Liver (tissue), 3 donors: ENCODE results near the gene AFAP1.

Experiments used
- ATF3 ChIP-seq: IDR thresholded peaks from 2 replicates; pipeline ENCODE4 v1.6.1; 2016; ENCODE audit warnings: antibody characterized with exemption
- CTCF ChIP-seq: fragments of 150-350 bp; IDR thresholded peaks from 2 replicates; pipeline ENCODE4 v1.5.1; 2017; ENCODE audit warnings: improper control_type of control experiment, low read depth, low read length; ENCODE audit not compliant: missing input control
- EGR1 ChIP-seq, 2 donors: IDR thresholded peaks; 2 replicates each; pipeline ENCODE4 v1.6.1; 2016 to 2018; ENCODE audit warnings: antibody characterized with exemption in 2 of 2, low read depth in 2 of 2
- GABPA ChIP-seq, 2 donors: IDR thresholded peaks in 1 of 2; conservative IDR thresholded peaks in 1 of 2; 2 replicates each; pipeline ENCODE4 v1.6.1; 2016; ENCODE audit warnings: antibody characterized with exemption in 2 of 2, mild to moderate bottlenecking in 1 of 2, moderate library complexity in 1 of 2
- HNF4A ChIP-seq, 2 donors: conservative IDR thresholded peaks; 2 replicates each; pipeline ENCODE4 v1.6.1; 2016; ENCODE audit warnings: antibody characterized with exemption in 2 of 2, mild to moderate bottlenecking in 2 of 2
- JUND ChIP-seq, 2 donors: IDR thresholded peaks; 2 replicates each; pipeline ENCODE4 v1.6.1; 2016; ENCODE audit warnings: antibody characterized with exemption in 2 of 2
- MAX ChIP-seq: IDR thresholded peaks from 2 replicates; pipeline ENCODE4 v1.6.1; 2016; ENCODE audit warnings: antibody characterized with exemption
- RAD21 ChIP-seq, 2 donors: IDR thresholded peaks; 2 replicates each; pipeline ENCODE4 v1.6.1; 2016; ENCODE audit warnings: antibody characterized with exemption in 2 of 2, mild to moderate bottlenecking in 2 of 2
- REST ChIP-seq: IDR thresholded peaks from 2 replicates; pipeline ENCODE4 v1.6.1; 2016; ENCODE audit warnings: antibody characterized with exemption, mild to moderate bottlenecking
- SP1 ChIP-seq: IDR thresholded peaks from 2 replicates; pipeline ENCODE4 v1.6.1; 2018; ENCODE audit warnings: antibody characterized with exemption, mild to moderate bottlenecking
- TAF1 ChIP-seq: conservative IDR thresholded peaks from 2 replicates; pipeline ENCODE4 v1.6.1; 2016; ENCODE audit warnings: antibody characterized with exemption, mild to moderate bottlenecking
- donor health status: healthy.
- donor health status: healthy.

GRCh38 chr4:7768736-7769135 lies 170.9 kb downstream of the AFAP1 start:
- TF ChIP-seq REST (no peak), TAF1 (no peak), EGR1 (IDR thresholded peaks at IDR 0.05; ENCODE audit: low read depth in 2 of 2) (no peak), MAX (no peak), CTCF (no peak), GABPA (IDR thresholded peaks at IDR 0.05 in 1 of 2, conservative IDR thresholded peaks at IDR 0.05 in 1 of 2) (no peak), SP1 (no peak), ATF3 (no peak), HNF4A (conservative IDR thresholded peaks at IDR 0.05) (no peak), JUND (IDR thresholded peaks at IDR 0.05) (no peak), RAD21 (IDR thresholded peaks at IDR 0.05) (no peak)
